Prostate gland (tissue), 2 donors: ENCODE measurements around the gene EIF3K.

Experiments
- CTCF ChIP-seq, 4 experiments: fragments of 200-600 bp in 2 of 4; fragments of 450-650 bp in 2 of 4; sonication (generic) in 2 of 4; IDR thresholded peaks; 1 replicate in 3 of 4; 2 replicates in 1 of 4; pipeline ENCODE4 v1.5.1; 2016 to 2019; ENCODE audit warnings: antibody characterized with exemption in 4 of 4, mild to moderate bottlenecking in 2 of 4, moderate library complexity in 2 of 4
- POLR2A ChIP-seq: fragments of 450-650 bp; IDR thresholded peaks from one replicate; pipeline ENCODE4 v1.6.1; 2016; ENCODE audit warnings: antibody characterized with exemption, mild to moderate bottlenecking
- POLR2AphosphoS5 ChIP-seq: sonication (generic); formaldehyde crosslinking; IDR thresholded peaks from one replicate; pipeline ENCODE4 v1.6.1; 2017; ENCODE audit warnings: antibody characterized with exemption

- TF ChIP-seq CTCF (IDR thresholded peaks at IDR 0.05) (no peak), POLR2AphosphoS5 (no peak), POLR2A (no peak)
These were observed 12.9 kb upstream of the EIF3K start for GRCh38 chr19:38606131-38606530.
